ENCODE data around the gene PDGFD.

DNA sequence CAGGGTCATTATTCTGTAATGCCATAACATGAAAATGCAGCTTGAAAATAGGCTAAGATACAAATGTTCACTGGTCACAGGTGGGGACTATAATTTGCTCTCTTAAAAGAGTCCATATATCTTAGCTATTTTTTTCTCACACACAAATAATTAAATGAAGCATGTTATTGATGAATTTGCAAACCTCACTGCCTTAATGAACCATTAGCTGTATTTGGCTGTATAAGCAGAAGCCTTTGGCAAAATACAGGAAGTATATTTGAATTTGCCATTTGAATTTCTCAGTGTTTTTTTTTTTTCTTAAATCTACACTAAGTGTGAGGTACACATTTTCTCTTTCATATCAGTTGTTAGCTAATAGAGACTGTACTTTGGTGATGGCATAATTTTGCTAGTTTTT is 88.9 kb downstream of the PDGFD start:
- TF ChIP-seq, protein P1, sequence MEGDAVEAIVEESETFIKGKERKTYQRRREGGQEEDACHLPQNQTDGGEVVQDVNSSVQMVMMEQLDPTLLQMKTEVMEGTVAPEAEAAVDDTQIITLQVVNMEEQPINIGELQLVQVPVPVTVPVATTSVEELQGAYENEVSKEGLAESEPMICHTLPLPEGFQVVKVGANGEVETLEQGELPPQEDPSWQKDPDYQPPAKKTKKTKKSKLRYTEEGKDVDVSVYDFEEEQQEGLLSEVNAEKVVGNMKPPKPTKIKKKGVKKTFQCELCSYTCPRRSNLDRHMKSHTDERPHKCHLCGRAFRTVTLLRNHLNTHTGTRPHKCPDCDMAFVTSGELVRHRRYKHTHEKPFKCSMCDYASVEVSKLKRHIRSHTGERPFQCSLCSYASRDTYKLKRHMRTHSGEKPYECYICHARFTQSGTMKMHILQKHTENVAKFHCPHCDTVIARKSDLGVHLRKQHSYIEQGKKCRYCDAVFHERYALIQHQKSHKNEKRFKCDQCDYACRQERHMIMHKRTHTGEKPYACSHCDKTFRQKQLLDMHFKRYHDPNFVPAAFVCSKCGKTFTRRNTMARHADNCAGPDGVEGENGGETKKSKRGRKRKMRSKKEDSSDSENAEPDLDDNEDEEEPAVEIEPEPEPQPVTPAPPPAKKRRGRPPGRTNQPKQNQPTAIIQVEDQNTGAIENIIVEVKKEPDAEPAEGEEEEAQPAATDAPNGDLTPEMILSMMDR (IDR thresholded peaks at IDR 0.05; ENCODE audit: low read depth, low read length): no peak
- no peak for TF ChIP-seq EZH2phosphoT487 (IDR thresholded peaks at IDR 0.05; ENCODE audit: low read depth)

Data from OCI-LY3 (cell line).